Left kidney (tissue), 8 donors: ENCODE data around the gene PLAAT4. TPM values are rescaled to one million over a fixed set of nuclear protein-coding genes. Genes with fewer than 3 reads are reported as not detected.

Experiments used
- DNase-seq: peaks from one replicate; pipeline ENCODE4 v3.0.0-alpha.2; 2013
- long read RNA-seq, 8 donors: transcript quantifications; one replicate each; lab custom pipeline, GENCODE V29; 2026
- polyA plus RNA-seq: library from polyadenylated mRNA; unstranded; fragments of 120-200 nt; gene quantifications from one replicate; pipeline ENCODE4 v1.2.1, GENCODE V29; 2013; ENCODE audit not compliant: insufficient read length

PLAAT4 gene
- polyA plus RNA-seq = 8.2 TPM
- long read RNA-seq, donor 1, transcript RARRES3-201 (4 exons, 749 nt) = major isoform, 6 of 6 reads
- long read RNA-seq, donor 1, partial matches to known transcripts = 0 of 6 reads
- long read RNA-seq, donor 1, other reads (novel, unspliced or antisense) = 0 of 6 reads
- long read RNA-seq, donor 2, transcript RARRES3-201 (4 exons, 749 nt) = major isoform, 6 of 6 reads
- long read RNA-seq, donor 2, partial matches to known transcripts = 0 of 6 reads
- long read RNA-seq, donor 2, other reads (novel, unspliced or antisense) = 0 of 6 reads
- long read RNA-seq, donor 3, partial matches to known transcripts = 0 of 3 reads
- long read RNA-seq, donor 3, other reads (novel, unspliced or antisense) = 0 of 3 reads
- long read RNA-seq, donor 4, partial matches to known transcripts = 0 of 2 reads
- long read RNA-seq, donor 4, other reads (novel, unspliced or antisense) = 0 of 2 reads
- long read RNA-seq, donor 5, transcript RARRES3-201 (4 exons, 749 nt) = major isoform, 6 of 6 reads
- long read RNA-seq, donor 5, partial matches to known transcripts = 0 of 6 reads
- long read RNA-seq, donor 5, other reads (novel, unspliced or antisense) = 0 of 6 reads
- long read RNA-seq, donor 6, partial matches to known transcripts = 0 of 4 reads
- long read RNA-seq, donor 6, other reads (novel, unspliced or antisense) = 0 of 4 reads
- long read RNA-seq, donor 7, transcript RARRES3-201 (4 exons, 749 nt) = major isoform, 11 of 28 reads
- long read RNA-seq, donor 7, partial matches to known transcripts = 0 of 28 reads
- long read RNA-seq, donor 7, other reads (novel, unspliced or antisense) = 16 of 28 reads
- long read RNA-seq, donor 8, transcript RARRES3-201 (4 exons, 749 nt) = major isoform, 5 of 5 reads
- long read RNA-seq, donor 8, partial matches to known transcripts = 0 of 5 reads
- long read RNA-seq, donor 8, other reads (novel, unspliced or antisense) = 0 of 5 reads

- DNase-seq = peak; percentile 29
Measured at GRCh38 chr11:63536669-63537292, at the start of gene PLAAT4. TSS of gene PLAAT4 (plus strand) at chr11:63536808. CDS start at chr11:63536869, 61 bp downstream.

GRCh38 chr11:63488789-63489188, 47.8 kb upstream of the PLAAT4 start:
- no peak for DNase-seq

- DNase-seq = no peak
Measured at GRCh38 chr11:63489879-63490278, 46.7 kb upstream of the PLAAT4 start.

GRCh38 chr11:63490551-63491239, 45.9 kb upstream of the PLAAT4 start, which contains the start of gene PLAAT5:
TSS of gene PLAAT5 (minus strand) at chr11:63491167. CDS start at chr11:63491034, 133 bp downstream.
- no peak for DNase-seq

- DNase-seq = no peak
Measured at GRCh38 chr11:63491240-63491587, 45.4 kb upstream of the PLAAT4 start.

GRCh38 chr11:63491636-63492372, 44.8 kb upstream of the PLAAT4 start:
- DNase-seq = no peak

- no peak for DNase-seq
Measured at GRCh38 chr11:63492441-63492840, 44.2 kb upstream of the PLAAT4 start.

- DNase-seq = no peak
Measured at GRCh38 chr11:63493127-63493526, 43.5 kb upstream of the PLAAT4 start.

GRCh38 chr11:63494975-63495374, 41.6 kb upstream of the PLAAT4 start:
- DNase-seq = no peak

- DNase-seq = no peak
Measured at GRCh38 chr11:63499874-63500273, 36.7 kb upstream of the PLAAT4 start.

- no peak for DNase-seq
Measured at GRCh38 chr11:63501236-63501635, 35.4 kb upstream of the PLAAT4 start.

- DNase-seq = no peak
Measured at GRCh38 chr11:63502252-63502820, 34.3 kb upstream of the PLAAT4 start.

GRCh38 chr11:63503492-63503891, 33.1 kb upstream of the PLAAT4 start:
- DNase-seq = no peak

GRCh38 chr11:63504054-63504453, 32.6 kb upstream of the PLAAT4 start:
- DNase-seq = no peak

GRCh38 chr11:63504933-63505586, 31.5 kb upstream of the PLAAT4 start:
- no peak for DNase-seq

- no peak for DNase-seq
Measured at GRCh38 chr11:63505857-63506528, 30.6 kb upstream of the PLAAT4 start, which contains the start of gene LGALS12. TSS of gene LGALS12 (plus strand) at chr11:63506084. CDS start at chr11:63506459, 375 bp downstream.

- no peak for DNase-seq
Measured at GRCh38 chr11:63506876-63507275, 29.7 kb upstream of the PLAAT4 start.

GRCh38 chr11:63507511-63507910, 29.1 kb upstream of the PLAAT4 start:
- no peak for DNase-seq

GRCh38 chr11:63508009-63508408, 28.6 kb upstream of the PLAAT4 start:
- no peak for DNase-seq
